Neural cell (in vitro differentiated cells): Measurements from ENCODE around the gene FLYWCH2.

ENCODE experiments used
- CTCF ChIP-seq: fragments of 450-650 bp; IDR thresholded peaks from 2 replicates; pipeline ENCODE4 v1.5.1; 2014; ENCODE audit warnings: antibody characterized with exemption, mild to moderate bottlenecking, moderate library complexity; ENCODE audit not compliant: poor library complexity, severe bottlenecking
- EP300 ChIP-seq: fragments of 450-650 bp; conservative IDR thresholded peaks from 2 replicates; pipeline ENCODE4 v1.6.1; 2014; ENCODE audit warnings: antibody characterized with exemption, mild to moderate bottlenecking, moderate library complexity; ENCODE audit not compliant: poor library complexity, severe bottlenecking
- EZH2 ChIP-seq: fragments of 200-600, 300-800 bp; shearing (Covaris generic), sonication (generic); IDR thresholded peaks from 2 replicates; pipeline ENCODE4 v1.6.1; 2014; ENCODE audit warnings: antibody characterized with exemption, low read length, borderline replicate concordance, mild to moderate bottlenecking; ENCODE audit not compliant: insufficient read depth, poor library complexity, severe bottlenecking
- MXI1 ChIP-seq: fragments of 450-650 bp; conservative IDR thresholded peaks from 2 replicates; pipeline ENCODE4 v1.6.1; 2014; ENCODE audit warnings: antibody characterized with exemption, mild to moderate bottlenecking; ENCODE audit not compliant: poor library complexity, severe bottlenecking
- POLR2AphosphoS5 ChIP-seq: IDR thresholded peaks from 2 replicates; pipeline ENCODE4 v1.6.1; 2012
- RAD21 ChIP-seq: fragments of 450-650 bp; conservative IDR thresholded peaks from 2 replicates; pipeline ENCODE4 v1.6.1; 2014; ENCODE audit warnings: antibody characterized with exemption, mild to moderate bottlenecking, moderate library complexity
- REST ChIP-seq: IDR thresholded peaks from 2 replicates; pipeline ENCODE4 v1.6.1; 2012; ENCODE audit warnings: borderline replicate concordance
- SMC3 ChIP-seq: fragments of 450-650 bp; conservative IDR thresholded peaks from 2 replicates; pipeline ENCODE4 v1.6.1; 2014; ENCODE audit warnings: antibody characterized with exemption, mild to moderate bottlenecking, moderate library complexity; ENCODE audit not compliant: poor library complexity
- TAF1 ChIP-seq: IDR thresholded peaks from 2 replicates; pipeline ENCODE4 v1.6.1; 2012; ENCODE audit warnings: low read depth

GRCh38 chr16:2874032-2874911 lies 8.7 kb upstream of the FLYWCH2 start:
- no peak for TF ChIP-seq CTCF
- no peak for TF ChIP-seq EZH2
- TF ChIP-seq POLR2AphosphoS5: no peak
- no peak for TF ChIP-seq EP300
- TF ChIP-seq TAF1: no peak
- TF ChIP-seq RAD21: no peak
- TF ChIP-seq REST: no peak
- TF ChIP-seq SMC3: no peak
- TF ChIP-seq MXI1: no peak
